ENCODE data around the gene CALD1.

CALD1 gene

GRCh38 chr7:134986363-134987251 lies 207.2 kb downstream of the CALD1 start, which contains the start of gene AGBL3:
AGBL3 (plus strand) TSS chr7:134986508; CDS start chr7:134987934, 1,426 bp downstream.
- Histone ChIP-seq H3K9me3 (no peaks in the 10 kb centered on the region), H3K36me3 (no peaks in the 10 kb centered on the region; the same call in 1 of the 2 replicates), H3K4me1 (no peaks in the 10 kb centered on the region), H3K4me3 (ENCODE audit: low read depth, low read length) (peak within 1 kb of the TSS; percentile 86), H3K27me3 (no peaks in the 10 kb centered on the region)
- peak; percentile 98 for DNase-seq
- peak; percentile 51 for TF ChIP-seq CTCF (IDR thresholded peaks at IDR 0.05; ENCODE audit: low read depth, low read length)

GRCh38 chr7:134988161-134988560 lies 208.7 kb downstream of the CALD1 start:
- no peaks in the 10 kb centered on the region for H3K27me3 ChIP-seq
- no peak for TF ChIP-seq CTCF (IDR thresholded peaks at IDR 0.05; ENCODE audit: low read depth, low read length)
- H3K4me1 ChIP-seq = no peaks in the 10 kb centered on the region
- H3K36me3 ChIP-seq = no peaks in the 10 kb centered on the region; the same call in 1 of the 2 replicates
- no peaks in the 10 kb centered on the region for H3K9me3 ChIP-seq
- no peak for DNase-seq
- H3K4me3 ChIP-seq (ENCODE audit: low read depth, low read length) = no peak overlapping the region

- Histone ChIP-seq H3K36me3 (peaks cover 6% of the 10 kb centered on the region; the same call in 1 of the 2 replicates), H3K4me1 (peaks cover 8% of the 10 kb centered on the region), H3K4me3 (ENCODE audit: low read depth, low read length) (no peak overlapping the region), H3K27me3 (no peaks in the 10 kb centered on the region), H3K9me3 (no peaks in the 10 kb centered on the region)
- no peak for DNase-seq
- TF ChIP-seq CTCF (IDR thresholded peaks at IDR 0.05; ENCODE audit: low read depth, low read length) = no peak
These were observed 212.3 kb downstream of the CALD1 start for GRCh38 chr7:134991469-134992339.

GRCh38 chr7:134992626-134993179 lies 213.3 kb downstream of the CALD1 start:
- Histone ChIP-seq H3K4me3 (ENCODE audit: low read depth, low read length) (no peak overlapping the region), H3K27me3 (no peaks in the 10 kb centered on the region), H3K9me3 (no peaks in the 10 kb centered on the region), H3K36me3 (peaks cover 6% of the 10 kb centered on the region; the same call in 1 of the 2 replicates), H3K4me1 (peaks cover 14% of the 10 kb centered on the region)
- no peak for TF ChIP-seq CTCF (IDR thresholded peaks at IDR 0.05; ENCODE audit: low read depth, low read length)
- DNase-seq = no peak

- no peaks in the 10 kb centered on the region for H3K27me3 ChIP-seq
- peaks cover 6% of the 10 kb centered on the region; the same call in 1 of the 2 replicates for H3K36me3 ChIP-seq
- TF ChIP-seq CTCF (IDR thresholded peaks at IDR 0.05; ENCODE audit: low read depth, low read length) = no peak
- H3K9me3 ChIP-seq = no peaks in the 10 kb centered on the region
- no peak for DNase-seq
- no peak overlapping the region for H3K4me3 ChIP-seq (ENCODE audit: low read depth, low read length)
- H3K4me1 ChIP-seq = peaks cover 14% of the 10 kb centered on the region
These were observed 214.5 kb downstream of the CALD1 start for GRCh38 chr7:134993877-134994456.

Data from BE2C (cell line).